Stimulated activated naive CD8-positive, alpha-beta T cell treated with anti-CD3 and anti-CD28 coated beads, Interleukin-15, Interleukin-2, amounts not matched to agents 100 ng/mL and 50 ng/mL, for 24 hours (primary cell): ENCODE data around the gene HTR7.
"Not testable (repeated sequence)": the region's sequence is repeated elsewhere in the genome, so short reads cannot be mapped to it uniquely, and the experiment has no call there.

Experiments
- H3K27ac Mint-ChIP-seq: one replicate; pipeline ENCODE4 v1.8.0; 2021; ENCODE audit warnings: mild to moderate bottlenecking, mixed read lengths
- H3K27me3 Mint-ChIP-seq: one replicate; pipeline ENCODE4 v1.8.0; 2021; ENCODE audit warnings: mixed read lengths
- H3K36me3 Mint-ChIP-seq: one replicate; pipeline ENCODE4 v1.8.0; 2021; ENCODE audit warnings: low read depth, mixed read lengths
- H3K4me1 Mint-ChIP-seq: one replicate; pipeline ENCODE4 v1.8.0; 2021; ENCODE audit warnings: low read depth, mixed read lengths
- H3K4me3 Mint-ChIP-seq: one replicate; pipeline ENCODE4 v1.8.0; 2021; ENCODE audit warnings: mild to moderate bottlenecking, mixed read lengths
- H3K9me3 Mint-ChIP-seq: one replicate; pipeline ENCODE4 v1.8.0; 2021; ENCODE audit warnings: mixed read lengths

HTR7 gene

GRCh38 chr10:90842725-90843124, 15.1 kb downstream of the HTR7 start:
- peaks cover 37% of the 10 kb centered on the region for H3K27me3 Mint-ChIP-seq
- H3K27ac Mint-ChIP-seq: no peak overlapping the region

GRCh38 chr10:90837486-90837885, 20.4 kb downstream of the HTR7 start:
- Mint-ChIP-seq H3K4me1 (no peaks in the 10 kb centered on the region), H3K27me3 (peaks cover 10% of the 10 kb centered on the region), H3K4me3 (no peak overlapping the region), H3K27ac (no peak overlapping the region), H3K9me3 (no peaks in the 10 kb centered on the region), H3K36me3 (no peaks in the 10 kb centered on the region)

More at GRCh38 chr10:90842725-90843124, 15.1 kb downstream of the HTR7 start:
- H3K4me3 Mint-ChIP-seq: no peak overlapping the region
- H3K9me3 Mint-ChIP-seq: no peaks in the 10 kb centered on the region
- H3K4me1 Mint-ChIP-seq: no peaks in the 10 kb centered on the region
- no peaks in the 10 kb centered on the region for H3K36me3 Mint-ChIP-seq

GRCh38 chr10:90834326-90834725, 23.5 kb downstream of the HTR7 start:
- no peaks in the 10 kb centered on the region for H3K4me1 Mint-ChIP-seq
- H3K36me3 Mint-ChIP-seq: no peaks in the 10 kb centered on the region
- no peak overlapping the region for H3K27ac Mint-ChIP-seq
- H3K9me3 Mint-ChIP-seq: no peaks in the 10 kb centered on the region
- peaks cover 15% of the 10 kb centered on the region for H3K27me3 Mint-ChIP-seq
- H3K4me3 Mint-ChIP-seq: no peak overlapping the region

GRCh38 chr10:90832111-90832510, 25.7 kb downstream of the HTR7 start:
- H3K27me3 Mint-ChIP-seq: peaks cover 24% of the 10 kb centered on the region
- H3K9me3 Mint-ChIP-seq: no peaks in the 10 kb centered on the region
- no peaks in the 10 kb centered on the region for H3K4me1 Mint-ChIP-seq
- H3K27ac Mint-ChIP-seq: no peak overlapping the region
- H3K36me3 Mint-ChIP-seq: no peaks in the 10 kb centered on the region
- H3K4me3 Mint-ChIP-seq: no peak overlapping the region

GRCh38 chr10:90822508-90822907, 35.3 kb downstream of the HTR7 start:
- no peak overlapping the region for H3K4me3 Mint-ChIP-seq
- peaks cover 26% of the 10 kb centered on the region for H3K27me3 Mint-ChIP-seq
- no peaks in the 10 kb centered on the region for H3K4me1 Mint-ChIP-seq
- no peaks in the 10 kb centered on the region for H3K36me3 Mint-ChIP-seq
- H3K27ac Mint-ChIP-seq: no peak overlapping the region
- peaks cover 8% of the 10 kb centered on the region for H3K9me3 Mint-ChIP-seq

- not testable (repeated sequence) for H3K9me3 Mint-ChIP-seq, H3K36me3 Mint-ChIP-seq, H3K4me3 Mint-ChIP-seq, H3K27ac Mint-ChIP-seq, H3K4me1 Mint-ChIP-seq
- H3K27me3 Mint-ChIP-seq: peaks cover 20% of the 10 kb centered on the region
Measured at GRCh38 chr10:90821864-90822263, 36.0 kb downstream of the HTR7 start.

- no peaks in the 10 kb centered on the region for H3K36me3 Mint-ChIP-seq
- no peak overlapping the region for H3K4me3 Mint-ChIP-seq
- peaks cover 8% of the 10 kb centered on the region for H3K9me3 Mint-ChIP-seq
- no peak overlapping the region for H3K27ac Mint-ChIP-seq
- H3K27me3 Mint-ChIP-seq: peaks cover 5% of the 10 kb centered on the region
- H3K4me1 Mint-ChIP-seq: no peaks in the 10 kb centered on the region
Measured at GRCh38 chr10:90819911-90820310, 37.9 kb downstream of the HTR7 start.

GRCh38 chr10:90818736-90819135, 39.1 kb downstream of the HTR7 start:
- H3K27me3 Mint-ChIP-seq: peaks cover 5% of the 10 kb centered on the region

GRCh38 chr10:90817128-90817889, 40.5 kb downstream of the HTR7 start:
- Mint-ChIP-seq H3K4me1 (no peaks in the 10 kb centered on the region), H3K9me3 (peaks cover 6% of the 10 kb centered on the region), H3K27me3 (peaks cover 5% of the 10 kb centered on the region), H3K36me3 (no peaks in the 10 kb centered on the region), H3K4me3 (no peak overlapping the region), H3K27ac (no peak overlapping the region)

More at GRCh38 chr10:90818736-90819135, 39.1 kb downstream of the HTR7 start:
- no peak overlapping the region for H3K27ac Mint-ChIP-seq
- H3K9me3 Mint-ChIP-seq: peaks cover 8% of the 10 kb centered on the region
- H3K4me3 Mint-ChIP-seq: no peak overlapping the region
- H3K4me1 Mint-ChIP-seq: no peaks in the 10 kb centered on the region
- no peaks in the 10 kb centered on the region for H3K36me3 Mint-ChIP-seq

- no peaks in the 10 kb centered on the region for H3K9me3 Mint-ChIP-seq
- H3K27me3 Mint-ChIP-seq: peaks cover 5% of the 10 kb centered on the region
- no peak overlapping the region for H3K27ac Mint-ChIP-seq
- H3K4me3 Mint-ChIP-seq: no peak overlapping the region
- H3K4me1 Mint-ChIP-seq: no peaks in the 10 kb centered on the region
- no peaks in the 10 kb centered on the region for H3K36me3 Mint-ChIP-seq
Measured at GRCh38 chr10:90816466-90816865, 41.4 kb downstream of the HTR7 start.

- no peaks in the 10 kb centered on the region for H3K36me3 Mint-ChIP-seq
- no peaks in the 10 kb centered on the region for H3K27me3 Mint-ChIP-seq
- no peaks in the 10 kb centered on the region for H3K9me3 Mint-ChIP-seq
- no peak overlapping the region for H3K4me3 Mint-ChIP-seq
- no peaks in the 10 kb centered on the region for H3K4me1 Mint-ChIP-seq
- H3K27ac Mint-ChIP-seq: no peak overlapping the region
Measured at GRCh38 chr10:90813594-90814365, 44.1 kb downstream of the HTR7 start.

- not testable (repeated sequence) for H3K27ac Mint-ChIP-seq, H3K27me3 Mint-ChIP-seq, H3K9me3 Mint-ChIP-seq, H3K4me3 Mint-ChIP-seq, H3K36me3 Mint-ChIP-seq, H3K4me1 Mint-ChIP-seq
Measured at GRCh38 chr10:90807106-90807505, 50.7 kb downstream of the HTR7 start.

GRCh38 chr10:90806677-90807076, 51.2 kb downstream of the HTR7 start:
- Mint-ChIP-seq H3K27ac (no peak overlapping the region), H3K4me1 (no peaks in the 10 kb centered on the region), H3K27me3 (peaks cover 4% of the 10 kb centered on the region), H3K9me3 (no peaks in the 10 kb centered on the region), H3K36me3 (no peaks in the 10 kb centered on the region), H3K4me3 (no peak overlapping the region)

GRCh38 chr10:90805206-90805605, 52.6 kb downstream of the HTR7 start:
- no peaks in the 10 kb centered on the region for H3K9me3 Mint-ChIP-seq
- no peaks in the 10 kb centered on the region for H3K4me1 Mint-ChIP-seq
- no peak overlapping the region for H3K27ac Mint-ChIP-seq
- H3K27me3 Mint-ChIP-seq: peaks cover 4% of the 10 kb centered on the region
- H3K4me3 Mint-ChIP-seq: no peak overlapping the region
- H3K36me3 Mint-ChIP-seq: no peaks in the 10 kb centered on the region

GRCh38 chr10:90804354-90804753, 53.5 kb downstream of the HTR7 start:
- Mint-ChIP-seq H3K4me1 (no peaks in the 10 kb centered on the region), H3K4me3 (no peak overlapping the region), H3K27me3 (peaks cover 4% of the 10 kb centered on the region), H3K36me3 (no peaks in the 10 kb centered on the region), H3K27ac (no peak overlapping the region), H3K9me3 (no peaks in the 10 kb centered on the region)
